ENCODE data around the gene IQCF6.

The IQCF6 gene

DNA sequence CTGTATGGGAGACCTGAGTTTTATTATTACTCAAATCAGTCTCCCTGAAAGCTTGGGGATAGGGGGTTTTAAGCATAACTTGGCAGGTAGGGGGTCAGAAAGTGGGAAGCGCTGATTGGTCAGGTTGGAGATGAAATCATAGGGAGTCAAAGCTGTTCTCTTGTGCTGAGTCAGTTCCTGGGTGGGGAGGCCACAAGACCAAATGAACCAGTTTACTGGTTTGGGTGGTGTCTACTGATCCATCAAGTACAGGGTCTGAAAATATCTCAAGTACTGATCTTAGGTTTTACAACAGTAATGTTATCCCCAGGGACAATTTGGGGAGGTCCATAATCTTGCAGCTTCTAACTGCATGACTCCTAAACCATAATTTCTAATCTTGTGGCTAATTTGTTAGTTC lies 17.8 kb upstream of the IQCF6 start:
- Histone ChIP-seq H3K36me3 (ENCODE audit: control insufficient read depth, low read length) (no peaks in the 10 kb centered on the region), H3K9me2 (replicated peaks; ENCODE audit: control insufficient read depth, low read length) (no peaks in the 10 kb centered on the region), H3F3A (ENCODE audit: control insufficient read depth, insufficient read depth) (no peaks in the 10 kb centered on the region), H3K9me3 (ENCODE audit: control insufficient read depth, insufficient read depth, low read length) (no peaks in the 10 kb centered on the region), H3K27ac (ENCODE audit: low read depth, low read length) (no peak overlapping the region), H4K20me1 (ENCODE audit: control insufficient read depth, insufficient read depth, low read depth, low read length) (no peaks in the 10 kb centered on the region), H3K4me1 (ENCODE audit: control insufficient read depth, low read length) (no peaks in the 10 kb centered on the region), H3K4me2 (ENCODE audit: low read length) (no peak overlapping the region), H3K79me2 (ENCODE audit: control insufficient read depth, low read length) (no peaks in the 10 kb centered on the region), H3K4me3 (ENCODE audit: low read length) (no peak overlapping the region), H3K27me3 (ENCODE audit: control insufficient read depth, low read length) (peaks cover 44% of the 10 kb centered on the region)
- TF ChIP-seq, protein P1, sequence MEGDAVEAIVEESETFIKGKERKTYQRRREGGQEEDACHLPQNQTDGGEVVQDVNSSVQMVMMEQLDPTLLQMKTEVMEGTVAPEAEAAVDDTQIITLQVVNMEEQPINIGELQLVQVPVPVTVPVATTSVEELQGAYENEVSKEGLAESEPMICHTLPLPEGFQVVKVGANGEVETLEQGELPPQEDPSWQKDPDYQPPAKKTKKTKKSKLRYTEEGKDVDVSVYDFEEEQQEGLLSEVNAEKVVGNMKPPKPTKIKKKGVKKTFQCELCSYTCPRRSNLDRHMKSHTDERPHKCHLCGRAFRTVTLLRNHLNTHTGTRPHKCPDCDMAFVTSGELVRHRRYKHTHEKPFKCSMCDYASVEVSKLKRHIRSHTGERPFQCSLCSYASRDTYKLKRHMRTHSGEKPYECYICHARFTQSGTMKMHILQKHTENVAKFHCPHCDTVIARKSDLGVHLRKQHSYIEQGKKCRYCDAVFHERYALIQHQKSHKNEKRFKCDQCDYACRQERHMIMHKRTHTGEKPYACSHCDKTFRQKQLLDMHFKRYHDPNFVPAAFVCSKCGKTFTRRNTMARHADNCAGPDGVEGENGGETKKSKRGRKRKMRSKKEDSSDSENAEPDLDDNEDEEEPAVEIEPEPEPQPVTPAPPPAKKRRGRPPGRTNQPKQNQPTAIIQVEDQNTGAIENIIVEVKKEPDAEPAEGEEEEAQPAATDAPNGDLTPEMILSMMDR (IDR thresholded peaks at IDR 0.05; ENCODE audit: low read depth, low read length, poor library complexity, severe bottlenecking), result no peak
- TF ChIP-seq EZH2phosphoT487 (IDR thresholded peaks at IDR 0.05; ENCODE audit: borderline replicate concordance, low read length), result no peak

DNA sequence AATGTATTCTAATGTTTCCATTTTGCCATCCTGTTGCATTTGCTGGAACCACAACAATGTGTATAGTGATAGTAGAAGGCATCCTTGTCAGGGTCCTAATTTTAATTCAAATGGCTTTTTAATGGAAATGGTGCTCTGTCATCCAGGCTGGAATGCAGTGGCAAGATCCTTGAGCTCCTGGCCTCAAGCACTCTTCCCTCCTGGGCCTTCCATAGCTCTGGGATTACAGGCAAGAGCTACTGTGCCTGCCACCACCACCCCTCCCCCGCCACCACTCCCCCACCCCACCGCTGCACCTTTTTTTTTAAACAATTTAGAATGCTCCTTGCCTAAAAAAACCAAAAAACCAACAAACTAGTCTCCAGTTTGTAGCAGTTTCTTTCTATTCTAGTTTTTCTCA lies 15.2 kb upstream of the IQCF6 start:
- no peak overlapping the region for H3K27ac ChIP-seq (ENCODE audit: low read depth, low read length)
- no peaks in the 10 kb centered on the region for H3F3A ChIP-seq (ENCODE audit: control insufficient read depth, insufficient read depth)
- H3K27me3 ChIP-seq (ENCODE audit: control insufficient read depth, low read length), result peaks cover 38% of the 10 kb centered on the region
- no peaks in the 10 kb centered on the region for H3K9me3 ChIP-seq (ENCODE audit: control insufficient read depth, insufficient read depth, low read length)
- H3K4me2 ChIP-seq (ENCODE audit: low read length), result no peak overlapping the region
- H4K20me1 ChIP-seq (ENCODE audit: control insufficient read depth, insufficient read depth, low read depth, low read length), result no peaks in the 10 kb centered on the region
- H3K4me3 ChIP-seq (ENCODE audit: low read length), result no peak overlapping the region
- H3K9me2 ChIP-seq (replicated peaks; ENCODE audit: control insufficient read depth, low read length), result no peaks in the 10 kb centered on the region
- H3K36me3 ChIP-seq (ENCODE audit: control insufficient read depth, low read length), result no peaks in the 10 kb centered on the region
- no peaks in the 10 kb centered on the region for H3K79me2 ChIP-seq (ENCODE audit: control insufficient read depth, low read length)
- no peak for TF ChIP-seq EZH2phosphoT487 (IDR thresholded peaks at IDR 0.05; ENCODE audit: borderline replicate concordance, low read length)
- TF ChIP-seq, protein P1 (IDR thresholded peaks at IDR 0.05; ENCODE audit: low read depth, low read length, poor library complexity, severe bottlenecking), result no peak
- H3K4me1 ChIP-seq (ENCODE audit: control insufficient read depth, low read length), result no peaks in the 10 kb centered on the region

GRCh38 chr3:51792206-51792605 lies 13.2 kb upstream of the IQCF6 start:
- no peaks in the 10 kb centered on the region for H3K9me3 ChIP-seq (ENCODE audit: control insufficient read depth, insufficient read depth, low read length)

More at GRCh38 chr3:51792206-51792605, 13.2 kb upstream of the IQCF6 start:
- no peak overlapping the region for H3K4me2 ChIP-seq (ENCODE audit: low read length)
- H3K36me3 ChIP-seq (ENCODE audit: control insufficient read depth, low read length), result no peaks in the 10 kb centered on the region
- no peaks in the 10 kb centered on the region for H4K20me1 ChIP-seq (ENCODE audit: control insufficient read depth, insufficient read depth, low read depth, low read length)
- no peak for TF ChIP-seq EZH2phosphoT487 (IDR thresholded peaks at IDR 0.05; ENCODE audit: borderline replicate concordance, low read length)
- TF ChIP-seq, protein P1 (IDR thresholded peaks at IDR 0.05; ENCODE audit: low read depth, low read length, poor library complexity, severe bottlenecking), result no peak
- H3K27ac ChIP-seq (ENCODE audit: low read depth, low read length), result no peak overlapping the region
- peaks cover 22% of the 10 kb centered on the region for H3K27me3 ChIP-seq (ENCODE audit: control insufficient read depth, low read length)
- H3K9me2 ChIP-seq (replicated peaks; ENCODE audit: control insufficient read depth, low read length), result no peaks in the 10 kb centered on the region
- no peaks in the 10 kb centered on the region for H3F3A ChIP-seq (ENCODE audit: control insufficient read depth, insufficient read depth)
- H3K79me2 ChIP-seq (ENCODE audit: control insufficient read depth, low read length), result no peaks in the 10 kb centered on the region
- no peaks in the 10 kb centered on the region for H3K4me1 ChIP-seq (ENCODE audit: control insufficient read depth, low read length)
- no peak overlapping the region for H3K4me3 ChIP-seq (ENCODE audit: low read length)

All from DOHH2 (cell line).